ENCODE data around the gene CDH13. TPM values are rescaled to one million over a fixed set of nuclear protein-coding genes. Genes with fewer than 3 reads are reported as not detected.

Gene CDH13
- total RNA-seq, 1 donor from 2014 or later = 45.1 TPM

DNA sequence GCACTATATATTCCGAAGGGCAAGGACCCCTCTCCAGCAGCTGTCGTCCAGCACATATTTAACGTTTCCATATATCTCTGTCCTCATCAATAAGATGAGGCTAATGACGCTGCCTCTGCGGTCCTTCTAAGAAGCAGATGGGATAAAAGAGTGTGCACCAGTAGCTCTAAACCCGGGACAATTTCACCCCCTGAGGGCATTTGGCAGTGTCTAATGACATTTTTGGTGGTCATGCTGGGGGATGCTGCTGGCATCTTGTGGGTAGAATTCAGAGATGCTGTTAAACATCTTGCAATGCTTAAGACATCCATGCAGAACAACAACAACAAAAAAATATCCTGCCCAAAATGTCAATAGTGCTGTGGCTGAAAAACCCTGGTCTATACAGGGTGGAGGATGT, 372.9 kb downstream of the CDH13 start:
- peaks cover 22% of the 10 kb centered on the region for H3K4me1 Mint-ChIP-seq (ENCODE audit: low read depth)
- no peaks in the 10 kb centered on the region for H3K36me3 Mint-ChIP-seq (ENCODE audit: low read depth)
- H3K27me3 Mint-ChIP-seq (ENCODE audit: low read depth) = no peaks in the 10 kb centered on the region
- no peak overlapping the region for H3K27ac Mint-ChIP-seq (ENCODE audit: unreplicated experiment)
- DNase-seq (ENCODE audit: low spot score) = no peak
- TF ChIP-seq, protein P1, sequence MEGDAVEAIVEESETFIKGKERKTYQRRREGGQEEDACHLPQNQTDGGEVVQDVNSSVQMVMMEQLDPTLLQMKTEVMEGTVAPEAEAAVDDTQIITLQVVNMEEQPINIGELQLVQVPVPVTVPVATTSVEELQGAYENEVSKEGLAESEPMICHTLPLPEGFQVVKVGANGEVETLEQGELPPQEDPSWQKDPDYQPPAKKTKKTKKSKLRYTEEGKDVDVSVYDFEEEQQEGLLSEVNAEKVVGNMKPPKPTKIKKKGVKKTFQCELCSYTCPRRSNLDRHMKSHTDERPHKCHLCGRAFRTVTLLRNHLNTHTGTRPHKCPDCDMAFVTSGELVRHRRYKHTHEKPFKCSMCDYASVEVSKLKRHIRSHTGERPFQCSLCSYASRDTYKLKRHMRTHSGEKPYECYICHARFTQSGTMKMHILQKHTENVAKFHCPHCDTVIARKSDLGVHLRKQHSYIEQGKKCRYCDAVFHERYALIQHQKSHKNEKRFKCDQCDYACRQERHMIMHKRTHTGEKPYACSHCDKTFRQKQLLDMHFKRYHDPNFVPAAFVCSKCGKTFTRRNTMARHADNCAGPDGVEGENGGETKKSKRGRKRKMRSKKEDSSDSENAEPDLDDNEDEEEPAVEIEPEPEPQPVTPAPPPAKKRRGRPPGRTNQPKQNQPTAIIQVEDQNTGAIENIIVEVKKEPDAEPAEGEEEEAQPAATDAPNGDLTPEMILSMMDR (IDR thresholded peaks at IDR 0.05) = no peak
- H3K9me3 Mint-ChIP-seq (ENCODE audit: low read depth) = no peaks in the 10 kb centered on the region
- no peak overlapping the region for H3K4me3 Mint-ChIP-seq (ENCODE audit: unreplicated experiment)

DNA sequence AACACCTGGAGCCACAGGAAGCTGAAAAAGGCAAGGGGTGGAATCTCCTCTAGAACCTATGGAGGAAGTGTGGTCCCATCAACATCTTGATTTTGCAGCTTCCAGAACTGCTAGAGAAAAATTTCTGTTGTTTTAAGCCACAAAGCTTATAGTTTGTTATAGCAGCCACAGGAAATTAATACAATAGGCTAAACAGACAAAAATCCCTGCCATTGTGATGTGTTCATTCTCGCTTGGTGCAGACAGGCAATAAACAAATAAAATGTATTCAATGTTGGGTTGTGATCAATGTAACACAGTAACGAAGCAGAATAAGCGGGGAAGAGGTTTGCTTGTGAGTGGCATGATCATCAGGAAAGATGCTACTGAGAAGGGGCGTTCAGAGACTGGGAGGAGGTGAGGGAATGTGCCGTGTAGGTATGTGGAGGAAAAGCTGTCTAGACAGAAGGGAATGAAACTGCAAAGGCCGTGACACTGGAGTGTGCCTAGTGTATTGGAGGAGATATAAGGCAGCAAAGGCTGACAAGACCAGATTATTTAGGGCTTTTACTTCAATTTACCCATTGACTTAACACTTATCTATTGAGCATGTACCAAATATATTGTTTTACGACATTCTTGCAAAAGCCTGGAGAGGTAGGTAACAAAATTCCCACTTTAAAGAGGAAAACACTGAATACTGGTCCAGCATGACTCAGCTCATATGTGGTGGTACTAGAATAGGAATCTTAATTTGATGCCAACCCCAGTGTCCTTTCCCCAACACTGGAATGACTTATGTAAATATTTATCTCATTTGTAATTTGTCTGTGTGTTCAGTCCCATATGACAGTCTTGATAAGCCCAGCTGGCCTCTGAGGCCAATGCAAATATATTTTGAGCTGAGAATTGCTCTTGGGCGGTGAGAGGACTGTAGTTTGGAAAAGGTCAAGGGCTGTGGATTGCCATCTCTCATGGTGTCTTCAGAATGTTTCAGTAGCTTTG, 375.9 kb downstream of the CDH13 start:
- TF ChIP-seq, protein P1 (IDR thresholded peaks at IDR 0.05) = no peak

DNA sequence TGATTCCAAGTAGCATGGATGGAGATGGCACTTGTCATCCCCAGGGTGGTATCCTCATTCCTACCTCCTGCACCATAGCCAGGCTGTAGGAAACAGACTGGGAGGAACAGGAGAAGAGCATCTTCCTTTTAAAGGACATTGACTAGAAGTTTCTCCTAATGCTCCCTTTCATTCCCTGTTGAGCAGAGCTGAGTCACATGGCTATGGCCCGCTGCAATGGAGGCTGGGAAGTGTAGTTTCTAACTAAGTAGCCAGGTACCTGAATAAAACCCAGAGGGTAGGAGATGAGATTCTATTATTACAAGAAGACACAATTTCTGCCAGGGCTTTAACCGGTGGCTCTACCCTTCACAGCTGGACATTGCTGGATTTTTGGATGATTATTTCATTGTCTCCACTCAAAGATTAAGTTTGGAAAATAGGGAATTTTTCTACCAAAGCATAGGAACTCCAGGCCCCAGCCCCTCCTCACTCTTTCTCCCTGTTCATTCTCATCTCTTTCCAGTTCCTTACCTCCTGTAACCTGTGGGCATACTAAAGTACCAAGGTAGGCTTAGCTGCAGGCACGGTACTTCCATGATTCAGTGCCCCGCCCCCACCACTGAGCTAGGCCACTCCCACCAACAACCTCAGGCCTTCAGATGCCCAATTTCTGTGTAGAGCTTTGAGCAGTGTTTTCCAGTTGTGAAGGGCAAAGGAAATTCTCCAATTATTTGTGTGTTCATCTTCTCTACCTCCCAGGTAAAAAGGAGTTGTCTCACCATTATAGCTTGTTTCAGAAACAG, 378.3 kb downstream of the CDH13 start:
- peaks cover 26% of the 10 kb centered on the region for H3K4me1 Mint-ChIP-seq (ENCODE audit: low read depth)
- H3K36me3 Mint-ChIP-seq (ENCODE audit: low read depth) = no peaks in the 10 kb centered on the region
- no peaks in the 10 kb centered on the region for H3K27me3 Mint-ChIP-seq (ENCODE audit: low read depth)
- no peak overlapping the region for H3K27ac Mint-ChIP-seq (ENCODE audit: unreplicated experiment)
- DNase-seq (ENCODE audit: low spot score) = no peak
- TF ChIP-seq, protein P1 (IDR thresholded peaks at IDR 0.05) = no peak
- H3K9me3 Mint-ChIP-seq (ENCODE audit: low read depth) = no peaks in the 10 kb centered on the region
- H3K4me3 Mint-ChIP-seq (ENCODE audit: unreplicated experiment) = no peak overlapping the region

More for the DNA sequence above, 375.9 kb downstream of the CDH13 start:
- no peak for DNase-seq (ENCODE audit: low spot score)
- H3K27me3 Mint-ChIP-seq (ENCODE audit: low read depth) = no peaks in the 10 kb centered on the region
- peaks cover 26% of the 10 kb centered on the region for H3K4me1 Mint-ChIP-seq (ENCODE audit: low read depth)
- H3K27ac Mint-ChIP-seq (ENCODE audit: unreplicated experiment) = peak overlapping the region; percentile 34
- no peak overlapping the region for H3K4me3 Mint-ChIP-seq (ENCODE audit: unreplicated experiment)
- no peaks in the 10 kb centered on the region for H3K9me3 Mint-ChIP-seq (ENCODE audit: low read depth)
- H3K36me3 Mint-ChIP-seq (ENCODE audit: low read depth) = no peaks in the 10 kb centered on the region

DNA sequence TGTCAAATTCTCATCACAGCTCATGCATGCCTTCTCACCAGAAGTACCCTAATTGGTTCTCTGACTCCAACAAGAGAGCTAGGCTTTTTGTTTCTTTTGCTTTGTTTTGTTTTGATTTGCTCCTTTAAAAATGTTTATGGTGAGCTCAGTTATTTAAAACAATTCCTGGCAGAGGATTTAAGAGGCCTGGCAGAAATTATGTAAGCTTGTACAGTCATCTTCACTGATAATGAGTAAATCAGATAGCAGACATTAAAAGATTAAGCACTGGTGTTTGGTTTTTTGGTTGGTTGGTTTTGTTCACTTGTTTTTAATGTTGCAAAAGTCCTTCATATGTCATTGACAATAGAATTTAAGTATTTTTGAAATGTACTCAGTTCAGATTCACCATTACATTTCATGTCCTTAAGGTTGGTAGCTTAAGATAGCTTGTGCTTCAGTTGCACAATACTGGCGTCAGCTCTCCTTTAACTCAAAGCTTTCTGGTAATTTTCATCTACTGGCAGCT, 378.9 kb downstream of the CDH13 start:
- Mint-ChIP-seq H3K27me3 (ENCODE audit: low read depth) (no peaks in the 10 kb centered on the region), H3K4me1 (ENCODE audit: low read depth) (peaks cover 29% of the 10 kb centered on the region), H3K9me3 (ENCODE audit: low read depth) (no peaks in the 10 kb centered on the region), H3K36me3 (ENCODE audit: low read depth) (no peaks in the 10 kb centered on the region), H3K4me3 (ENCODE audit: unreplicated experiment) (no peak overlapping the region), H3K27ac (ENCODE audit: unreplicated experiment) (no peak overlapping the region)
- no peak for DNase-seq (ENCODE audit: low spot score)
- TF ChIP-seq, protein P1 (IDR thresholded peaks at IDR 0.05) = no peak
